ENCODE measurements around the gene IL20RA.
"Not testable (repeated sequence)": the region's sequence is repeated elsewhere in the genome, so short reads cannot be mapped to it uniquely, and the experiment has no call there.

Gene IL20RA, protein sequence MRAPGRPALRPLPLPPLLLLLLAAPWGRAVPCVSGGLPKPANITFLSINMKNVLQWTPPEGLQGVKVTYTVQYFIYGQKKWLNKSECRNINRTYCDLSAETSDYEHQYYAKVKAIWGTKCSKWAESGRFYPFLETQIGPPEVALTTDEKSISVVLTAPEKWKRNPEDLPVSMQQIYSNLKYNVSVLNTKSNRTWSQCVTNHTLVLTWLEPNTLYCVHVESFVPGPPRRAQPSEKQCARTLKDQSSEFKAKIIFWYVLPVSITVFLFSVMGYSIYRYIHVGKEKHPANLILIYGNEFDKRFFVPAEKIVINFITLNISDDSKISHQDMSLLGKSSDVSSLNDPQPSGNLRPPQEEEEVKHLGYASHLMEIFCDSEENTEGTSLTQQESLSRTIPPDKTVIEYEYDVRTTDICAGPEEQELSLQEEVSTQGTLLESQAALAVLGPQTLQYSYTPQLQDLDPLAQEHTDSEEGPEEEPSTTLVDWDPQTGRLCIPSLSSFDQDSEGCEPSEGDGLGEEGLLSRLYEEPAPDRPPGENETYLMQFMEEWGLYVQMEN

DNA sequence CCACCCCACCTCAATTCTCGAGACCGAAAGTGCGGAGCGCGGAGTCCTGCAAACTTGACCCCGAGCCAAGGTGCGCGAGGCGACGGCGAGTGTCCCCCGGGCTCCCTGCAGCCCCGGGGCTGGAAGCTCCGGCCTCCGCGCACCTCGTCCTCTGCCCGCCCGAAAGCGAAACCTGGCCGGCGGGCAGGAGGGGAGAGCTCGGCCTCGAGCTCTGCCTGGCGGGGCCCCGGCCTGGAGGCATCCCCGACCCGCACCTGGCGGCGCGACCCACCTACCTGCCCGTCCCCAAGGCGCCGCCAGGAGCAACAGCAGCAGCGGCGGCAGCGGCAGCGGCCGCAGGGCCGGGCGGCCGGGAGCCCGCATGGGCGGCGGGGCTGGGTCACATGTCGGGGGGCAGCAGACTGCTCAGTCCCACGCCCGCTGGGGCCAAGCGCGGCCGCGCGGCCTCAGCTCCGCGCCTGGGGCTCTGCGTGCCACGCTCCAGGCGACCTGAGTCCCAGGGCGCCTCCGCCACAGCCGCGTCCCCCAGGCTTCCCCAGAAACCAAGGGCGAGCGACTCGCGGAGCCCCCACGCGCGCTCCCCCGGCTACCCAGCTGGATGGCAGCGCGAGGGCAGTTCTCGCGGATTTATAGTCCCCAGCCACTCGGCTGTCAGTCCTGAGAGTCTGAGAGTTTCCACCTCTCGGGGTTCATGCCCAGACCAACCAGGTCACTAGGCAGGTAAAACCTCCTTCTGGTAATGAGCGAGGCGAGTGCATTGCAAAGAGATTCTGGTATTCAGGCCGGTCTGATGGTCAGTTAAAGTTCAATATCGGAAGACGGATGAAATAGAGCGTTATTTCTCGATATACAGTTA, at the start of gene IL20RA:
IL20RA (minus strand) TSS at position 600 of the 856 bp plus-strand sequence; CDS start at position 363, 237 bp downstream.
- DNase-seq = peak; percentile 53

DNA sequence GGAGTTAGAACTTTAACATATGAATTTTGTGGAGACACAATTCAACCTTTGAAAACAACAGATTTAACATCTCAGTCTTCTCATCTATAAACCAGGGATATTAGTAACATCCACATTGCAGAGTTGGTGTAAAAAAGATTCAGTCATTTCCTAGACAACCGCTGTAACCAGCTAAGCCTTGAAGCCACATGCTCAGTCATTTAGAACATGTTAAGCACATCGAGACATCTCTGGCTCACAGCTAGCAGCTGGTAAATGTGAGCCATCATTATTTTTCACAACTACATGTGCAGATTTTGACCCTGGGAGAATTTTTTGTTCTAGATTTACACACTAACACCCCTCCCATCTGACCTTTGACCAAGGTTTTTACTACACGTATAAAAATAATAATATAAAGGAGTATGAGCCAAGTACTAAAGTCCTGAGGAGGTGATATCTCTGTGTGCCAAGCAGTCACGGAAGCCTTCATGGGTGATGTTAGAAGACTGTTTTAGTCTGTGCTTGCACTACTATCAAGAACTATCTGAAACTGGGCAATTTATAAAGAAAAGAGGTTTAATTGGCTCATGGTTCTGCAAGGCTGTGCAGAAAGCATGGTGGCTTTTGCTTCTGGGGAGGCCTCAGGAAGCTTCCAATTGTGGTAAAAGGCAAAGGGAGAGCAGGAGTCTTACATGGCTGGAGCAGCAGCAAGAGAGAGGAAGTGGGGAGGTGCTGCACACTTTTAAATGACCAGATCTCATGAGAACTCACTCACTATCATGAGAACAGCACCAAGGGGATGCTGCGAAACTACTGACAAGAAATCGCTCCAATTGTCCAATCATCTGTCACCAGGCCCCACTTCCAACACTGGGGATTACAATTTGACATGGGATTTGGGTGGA, 48.7 kb upstream of the IL20RA start:
- DNase-seq = no peak

DNA sequence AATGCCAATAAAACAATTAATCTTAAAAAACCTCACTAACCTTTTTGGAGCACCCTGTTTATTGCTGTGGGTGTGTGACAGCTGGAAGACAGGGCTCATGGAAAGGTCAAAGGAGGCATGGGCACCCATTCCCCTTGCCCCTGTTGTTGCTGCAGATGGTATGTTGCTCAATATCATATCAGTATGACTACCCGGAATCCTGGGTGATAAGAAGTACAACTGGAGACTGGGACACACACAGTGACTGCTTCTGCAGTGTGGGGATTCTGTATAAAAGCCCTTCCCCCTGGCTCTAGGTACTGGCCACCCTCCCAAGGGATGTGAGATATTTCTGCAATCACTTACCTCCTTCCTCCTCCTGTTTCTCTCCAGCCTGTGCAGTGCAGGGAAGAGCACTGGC, 47.3 kb upstream of the IL20RA start:
- no peak for DNase-seq

DNA sequence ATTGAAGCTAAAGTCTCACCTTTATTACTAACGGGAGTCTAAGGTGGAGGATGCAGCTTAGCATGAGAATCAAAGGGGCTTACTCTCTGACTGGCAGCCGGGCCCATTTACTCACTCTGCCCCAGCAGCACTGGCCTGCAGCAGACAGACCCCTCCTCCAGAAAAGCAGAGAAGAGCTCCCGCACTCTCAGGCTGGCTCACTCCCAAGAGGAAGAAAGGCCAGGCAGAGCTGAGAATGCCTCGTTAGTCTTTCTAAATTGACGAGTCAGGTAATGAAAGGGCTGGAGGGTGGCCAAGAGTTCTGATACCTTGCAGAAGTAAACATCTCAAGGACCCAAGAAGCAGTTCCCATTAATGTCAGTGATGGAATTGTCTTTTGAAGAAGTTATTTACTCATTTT, 44.5 kb upstream of the IL20RA start:
- DNase-seq = no peak

DNA sequence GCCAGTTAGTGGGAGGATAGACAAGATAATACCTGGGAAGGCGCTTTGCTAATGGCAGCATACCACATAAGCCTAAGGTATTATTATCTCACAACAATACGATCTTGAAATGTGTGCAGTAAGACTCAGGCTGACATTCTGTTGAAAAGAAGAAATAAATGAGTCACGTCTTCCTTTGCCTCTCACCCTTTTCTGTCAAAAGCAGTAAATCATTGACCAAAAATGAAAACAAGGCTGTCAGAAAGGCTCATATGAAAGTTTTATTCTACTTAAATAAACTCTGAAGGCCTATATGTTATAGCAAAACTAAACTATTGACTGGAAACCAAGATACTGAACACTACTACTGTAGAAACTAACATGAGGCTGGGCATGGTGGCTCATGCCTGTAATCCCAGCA, 43.1 kb upstream of the IL20RA start:
- no peak for DNase-seq

DNA sequence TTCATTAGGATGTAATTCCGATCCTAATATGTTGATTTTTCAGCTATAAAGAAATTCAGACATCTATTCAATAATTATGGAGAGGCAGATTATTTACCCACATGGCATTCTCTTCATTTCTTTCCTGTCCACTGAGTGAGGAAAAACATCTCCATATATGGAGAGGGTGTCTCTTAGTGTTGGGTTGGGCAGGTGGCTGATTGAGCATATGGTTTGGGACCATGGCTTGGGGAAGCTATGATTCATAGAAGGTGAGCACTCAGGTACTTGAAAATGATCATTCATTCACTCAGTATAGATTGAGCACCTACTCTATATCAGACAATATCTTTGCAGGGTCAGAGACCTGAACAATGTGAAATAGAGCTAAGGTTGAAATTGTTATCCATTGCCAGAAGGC, 41.3 kb upstream of the IL20RA start:
- DNase-seq = no peak

DNA sequence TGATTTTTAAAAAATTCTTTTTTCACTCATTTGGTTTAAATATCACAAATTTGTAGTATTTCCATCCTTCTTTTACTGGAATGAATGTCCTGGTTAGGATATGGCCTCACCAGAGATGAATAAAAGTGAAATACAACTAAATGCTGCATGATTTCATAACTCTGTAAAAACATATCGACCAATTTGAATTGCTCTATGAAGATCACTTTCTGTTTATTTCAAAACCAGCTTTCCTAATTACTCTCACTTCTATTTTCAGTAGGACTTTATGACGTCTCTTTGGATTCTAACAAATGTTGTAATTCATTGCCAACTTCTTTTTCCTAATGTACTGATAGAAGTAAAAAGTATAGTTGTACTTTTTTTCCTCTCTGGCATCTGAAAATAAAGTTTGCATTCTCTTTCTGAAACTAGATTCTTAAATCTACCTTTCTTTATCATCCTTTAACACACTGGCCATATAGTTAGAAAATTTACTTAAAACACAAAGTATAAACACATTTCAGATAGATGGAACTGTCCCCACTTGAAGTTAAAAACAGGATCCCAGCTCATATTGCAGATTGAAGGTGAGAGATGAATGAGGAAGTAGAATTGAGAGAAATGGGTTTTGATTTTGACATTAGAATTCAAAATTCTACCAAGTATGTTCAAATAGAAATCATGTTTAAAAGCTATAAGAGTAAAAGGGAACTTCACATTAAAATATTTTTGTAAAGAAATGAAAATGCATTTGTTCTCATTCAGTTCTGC, 40.3 kb upstream of the IL20RA start:
- no peak for DNase-seq

DNA sequence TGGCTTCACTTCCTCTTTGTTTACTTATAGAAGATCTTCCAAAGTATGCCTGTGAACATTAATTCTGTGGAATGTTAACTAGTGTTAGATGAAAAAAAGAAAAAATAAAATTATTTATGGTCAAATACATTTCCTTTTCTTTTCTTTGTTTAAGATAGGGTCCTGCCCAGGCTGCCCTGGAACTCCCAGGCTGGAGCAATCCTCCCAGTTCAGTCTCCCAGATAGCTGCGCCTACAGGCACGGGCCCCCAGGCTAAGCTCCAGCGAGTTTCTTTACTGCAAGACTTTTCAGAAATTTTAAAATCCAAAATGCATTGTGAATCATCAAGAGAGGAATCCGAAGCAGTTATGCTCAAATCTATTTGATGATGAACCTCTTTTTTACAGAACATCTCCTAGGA, 39.3 kb upstream of the IL20RA start:
- no peak for DNase-seq

DNA sequence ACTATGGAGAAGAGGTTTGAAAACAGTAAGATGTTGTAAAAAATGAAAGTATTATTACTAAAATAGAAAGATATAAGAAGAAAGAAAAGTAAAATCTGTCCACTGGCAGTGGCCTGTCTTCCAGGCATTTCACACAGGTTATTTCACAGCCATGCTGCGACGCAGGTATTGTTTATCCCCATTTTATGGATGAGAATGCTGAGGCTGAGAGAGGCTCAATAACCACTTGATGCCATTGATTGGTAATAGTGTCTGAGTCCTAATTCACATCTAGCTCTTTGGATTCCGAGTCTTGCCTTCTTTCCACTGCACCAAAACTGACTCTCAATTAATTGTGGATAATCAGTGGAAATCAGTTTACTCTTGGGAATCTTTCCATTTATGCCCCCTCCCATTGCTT, 37.2 kb upstream of the IL20RA start:
- DNase-seq = no peak

DNA sequence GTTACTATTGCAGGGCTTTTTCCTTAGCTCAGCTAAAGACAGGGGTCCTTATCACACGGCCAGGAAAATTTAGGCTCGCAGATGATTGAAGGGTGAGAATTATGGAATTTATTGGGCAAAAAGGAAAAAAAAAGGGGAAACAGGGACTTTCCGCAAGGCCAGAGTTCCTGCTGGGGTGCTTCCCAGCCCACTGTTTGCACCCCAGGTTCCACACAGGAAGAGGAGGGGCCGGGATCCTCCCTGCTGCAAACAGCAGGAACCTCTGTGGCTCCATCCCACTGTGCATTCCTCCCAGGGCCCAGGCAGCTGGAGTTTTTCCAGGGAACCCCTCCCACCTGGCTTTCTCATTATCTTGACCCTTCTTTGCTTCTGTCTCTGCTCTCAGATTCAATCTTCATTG, 35.9 kb upstream of the IL20RA start:
- no peak for DNase-seq

DNA sequence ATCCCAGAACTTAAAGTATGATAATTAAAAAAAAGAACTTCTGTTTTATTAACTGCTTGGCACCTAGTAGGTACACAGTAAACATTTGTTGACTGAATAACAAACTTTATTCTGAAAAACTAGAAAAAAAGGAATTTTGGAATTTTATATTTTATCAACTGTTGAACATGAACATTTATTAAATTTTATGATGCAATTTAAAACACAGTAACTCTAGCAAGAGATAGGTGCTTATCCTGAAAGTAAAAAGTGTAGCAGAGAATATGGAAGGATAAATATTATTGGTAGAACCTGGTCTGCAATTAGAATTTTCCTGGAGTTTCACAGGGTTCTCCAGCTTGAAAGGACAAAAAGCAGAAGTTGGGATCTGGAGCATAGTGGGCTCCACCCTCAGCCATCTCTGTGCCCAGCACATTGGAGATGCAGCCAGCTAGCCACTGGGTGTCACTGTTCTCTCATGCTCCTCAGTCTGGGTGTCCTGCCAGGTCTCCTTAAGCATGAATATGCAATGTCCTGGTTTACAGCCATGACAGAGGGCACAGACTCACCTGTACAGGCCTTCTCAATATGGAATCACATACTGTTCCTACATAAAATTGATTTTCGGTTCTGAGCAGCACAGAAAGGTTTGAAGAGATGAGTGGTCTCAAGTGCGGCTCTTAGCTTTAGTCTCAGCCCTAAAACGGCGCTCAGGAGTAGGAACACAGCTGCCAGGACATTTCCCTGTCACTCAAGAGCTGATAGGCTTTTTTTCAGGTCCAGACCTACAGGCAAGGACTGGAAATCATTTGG, 31.7 kb upstream of the IL20RA start:
- DNase-seq = peak; percentile 60

DNA sequence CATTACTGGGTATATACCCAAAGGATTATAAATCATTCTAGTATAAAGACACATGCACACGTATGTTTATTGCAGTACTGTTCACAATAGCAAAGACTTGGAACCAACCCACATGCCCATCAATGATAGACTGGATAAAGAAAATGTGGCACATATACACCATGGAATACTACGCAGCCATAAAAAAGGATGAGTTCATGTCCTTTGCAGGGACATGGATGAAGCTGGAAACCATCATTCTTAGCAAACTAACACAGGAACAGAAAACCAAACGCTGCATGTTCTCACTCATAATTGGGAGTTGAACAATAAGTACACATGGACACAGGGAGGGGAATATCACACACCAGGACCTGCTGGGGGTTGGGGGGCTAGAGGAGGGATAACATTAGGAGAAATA, 31.0 kb upstream of the IL20RA start:
- DNase-seq = not testable (repeated sequence)

DNA sequence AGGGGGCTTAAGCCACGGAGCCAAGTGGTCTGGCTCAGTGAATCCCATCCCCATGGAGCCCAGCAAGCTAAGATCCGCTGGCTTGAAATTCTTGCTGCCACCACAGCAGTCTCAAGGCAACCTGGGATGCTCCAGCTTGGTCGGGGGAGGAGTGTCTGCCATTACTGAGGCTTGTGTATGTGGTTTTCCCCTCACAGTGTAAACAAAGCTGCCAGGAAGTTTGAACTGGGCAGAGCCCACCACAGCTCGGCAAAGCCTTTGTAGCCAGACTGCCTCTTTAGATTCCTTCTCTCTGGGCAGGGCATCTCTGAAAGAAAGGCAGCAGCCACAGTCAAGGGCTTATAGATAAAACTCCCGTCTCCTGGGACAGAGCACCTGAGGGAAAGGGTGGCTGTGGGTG, 25.5 kb upstream of the IL20RA start:
- DNase-seq = no peak

DNA sequence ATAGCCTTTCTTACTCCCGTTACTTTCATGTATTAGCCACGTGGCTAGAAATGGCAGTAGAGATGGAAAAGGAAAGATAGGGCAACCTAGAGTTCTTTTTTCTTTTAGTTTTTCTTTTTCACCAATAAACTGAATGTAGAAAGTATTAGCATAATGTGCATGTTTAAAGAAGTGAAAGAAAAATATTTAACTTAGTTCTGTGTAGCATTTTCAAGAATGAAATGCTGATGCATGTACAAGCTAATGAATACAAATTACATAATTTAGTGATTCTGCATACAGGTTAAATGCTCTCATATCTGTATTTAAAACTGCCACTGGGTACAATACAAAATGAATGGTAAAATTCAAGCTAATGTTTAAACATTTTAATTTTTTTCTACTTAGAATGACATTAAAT, 22.6 kb upstream of the IL20RA start:
- DNase-seq = no peak

DNA sequence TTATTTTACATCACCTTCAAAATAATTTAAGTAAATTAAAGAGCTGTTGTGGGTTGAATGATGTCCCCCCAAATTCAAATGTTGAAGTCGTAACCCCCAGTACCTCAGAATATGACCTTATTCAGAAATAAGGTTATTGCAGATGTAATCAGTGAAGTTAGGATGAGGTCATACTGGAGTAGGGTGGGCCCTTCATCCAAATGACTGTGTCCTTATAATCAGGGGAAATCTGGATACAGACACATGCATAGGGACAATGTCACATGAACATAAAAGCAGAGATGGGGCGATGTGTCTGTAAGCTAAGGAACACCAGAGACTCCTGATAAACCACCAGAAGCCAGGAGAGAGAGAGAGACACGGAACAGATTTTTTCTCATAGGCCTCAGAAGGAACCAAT, 13.3 kb upstream of the IL20RA start:
- no peak for DNase-seq

DNA sequence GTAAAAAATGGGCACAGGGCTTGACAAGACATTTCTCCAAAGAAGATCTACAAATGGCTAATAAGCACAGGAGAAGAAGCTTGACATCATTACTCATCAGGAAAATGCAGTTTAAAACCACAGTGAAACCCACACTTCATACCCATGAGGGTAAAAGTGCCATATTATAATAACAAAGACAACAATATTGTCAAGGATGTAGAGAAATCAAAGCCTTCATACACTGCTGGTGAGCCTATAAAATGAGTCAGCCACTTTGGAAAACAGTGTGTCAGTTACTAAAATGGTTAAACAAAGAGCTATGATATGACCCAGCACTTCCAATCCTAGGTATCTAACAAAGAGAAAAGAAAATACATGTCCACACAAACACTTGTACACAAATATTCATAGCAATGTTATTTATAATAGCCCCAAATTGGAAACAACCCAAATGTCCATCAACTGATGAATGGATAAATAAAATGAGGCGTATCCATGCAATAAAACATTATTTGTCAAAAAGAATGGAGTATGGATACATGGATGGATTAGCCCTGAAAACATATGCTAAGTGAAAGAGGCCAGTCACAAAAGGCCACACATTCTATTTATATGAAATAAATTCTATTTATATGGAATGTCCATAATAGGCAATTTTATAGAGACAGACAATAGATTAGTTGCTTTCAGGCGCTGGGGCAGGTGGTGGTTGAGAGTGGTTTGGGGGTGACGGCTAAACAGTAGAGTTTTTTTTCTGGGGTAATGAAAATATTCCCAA, 11.5 kb upstream of the IL20RA start:
- DNase-seq = no peak

DNA sequence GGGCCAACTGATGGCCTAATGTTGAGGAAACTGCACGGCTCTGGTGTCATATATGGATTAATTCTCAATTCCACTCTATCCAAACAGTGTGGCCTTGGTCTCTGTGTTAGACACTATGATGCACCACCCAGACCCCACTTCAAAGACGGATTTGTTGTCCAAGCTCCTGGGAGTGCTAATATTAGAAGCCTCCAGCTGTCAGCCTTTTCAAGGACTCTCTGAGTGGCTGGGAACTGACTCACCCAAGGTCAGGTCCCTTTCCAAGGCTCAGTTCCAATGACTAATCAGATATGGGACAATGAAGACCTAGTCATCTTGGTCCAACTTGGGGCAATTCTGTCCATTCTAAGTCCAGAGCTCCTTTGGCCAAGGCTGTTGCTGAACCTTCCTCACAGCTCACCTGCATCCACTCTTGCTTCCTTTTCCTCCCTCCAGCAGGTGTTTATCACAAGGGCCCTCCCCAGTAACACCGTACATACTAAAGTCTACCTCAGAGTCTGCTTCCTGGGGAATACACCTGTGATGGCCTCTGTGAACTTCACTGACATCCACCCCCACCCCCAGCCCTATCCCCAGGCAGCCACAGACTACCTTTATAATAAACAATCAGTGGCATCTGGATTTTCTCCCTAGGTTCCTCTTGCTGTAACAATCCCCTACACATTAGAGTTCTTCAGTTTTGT, 7.2 kb upstream of the IL20RA start:
- DNase-seq = no peak

DNA sequence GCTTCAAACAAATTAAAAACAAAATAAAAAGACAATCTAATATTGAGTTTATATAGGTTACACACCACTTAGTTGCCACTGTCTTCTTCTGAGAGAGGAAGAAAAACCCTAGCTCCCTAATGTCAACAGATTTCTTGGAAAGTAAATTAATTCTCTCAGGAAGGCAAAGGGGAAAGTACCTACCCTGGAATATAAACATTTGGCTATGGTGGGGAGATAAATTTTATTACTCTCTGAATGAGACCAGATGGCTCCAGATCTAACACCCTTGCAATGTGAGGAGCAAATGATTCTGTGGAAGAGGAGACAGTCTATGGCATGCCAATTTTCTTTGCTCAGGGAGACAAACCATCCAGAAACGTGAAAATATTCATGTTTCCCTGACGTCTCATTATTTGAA, 4.3 kb upstream of the IL20RA start:
- no peak for DNase-seq

DNA sequence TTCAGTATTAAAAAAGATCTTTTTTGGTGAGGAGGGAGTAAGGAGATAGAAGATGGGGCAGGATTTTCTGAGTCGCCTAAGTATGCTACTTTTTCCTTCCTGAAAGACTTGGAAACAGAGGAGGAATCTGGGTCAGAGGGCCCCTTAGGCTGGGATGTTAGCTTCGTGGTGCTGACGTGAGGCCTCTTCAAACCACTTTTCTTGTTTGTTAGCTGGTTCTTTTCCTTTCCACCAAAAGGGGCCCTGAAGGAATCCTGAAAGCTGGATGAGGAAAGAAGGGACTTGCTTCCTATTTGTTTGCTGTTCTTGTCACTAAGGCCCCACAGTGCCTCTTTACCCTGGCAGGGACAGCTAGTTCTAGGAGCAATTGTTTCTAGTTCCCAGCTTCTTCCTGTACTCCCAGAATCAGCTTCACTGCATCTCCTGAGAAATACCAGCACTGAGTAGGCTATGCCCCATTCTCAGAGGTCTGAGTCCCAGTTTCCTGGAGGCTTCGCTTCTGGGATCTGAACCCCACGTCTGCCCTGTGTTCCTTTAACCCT, 2.2 kb upstream of the IL20RA start:
- DNase-seq = no peak

Measured in right hindlimb (tissue), 1 donor.